PC-9 (cell line): Measurements from ENCODE around the gene DDX27.

ENCODE experiments used
- CTCF ChIP-seq: fragments of 200-600 bp; sonication (generic); conservative IDR thresholded peaks from 2 replicates; pipeline ENCODE4 v1.6.1; 2017; ENCODE audit warnings: mixed run types, antibody characterized with exemption, mild to moderate bottlenecking, moderate library complexity
- EZH2 ChIP-seq: fragments of 200-600 bp; sonication (generic); IDR thresholded peaks from 2 replicates; pipeline ENCODE4 v1.8.0; 2017; ENCODE audit warnings: antibody characterized with exemption, low read depth

- TF ChIP-seq CTCF (no peak), EZH2 (no peak)
These were observed 69.1 kb downstream of the DDX27 start for GRCh38 chr20:49288250-49288751.
